Keratinocyte (primary cell): ENCODE results near the gene RACGAP1.

Experiments
- EZH2 ChIP-seq: IDR thresholded peaks from one replicate; pipeline ENCODE4 v1.6.1; 2012; ENCODE audit warnings: inconsistent platforms, mild to moderate bottlenecking, low read length, moderate library complexity
- TF ChIP-seq, protein P1 (sequence below), 3 experiments: IDR thresholded peaks in 1 of 3; conservative IDR thresholded peaks in 1 of 3; optimal IDR thresholded peaks in 1 of 3; 2 replicates in 2 of 3; 3 replicates in 1 of 3; pipeline versions ENCODE3 to v1.5.1; 2011; ENCODE audit warnings: low read length in 3 of 3, mild to moderate bottlenecking in 3 of 3, moderate library complexity in 2 of 3, control low read depth in 1 of 3, inconsistent platforms in 1 of 3; ENCODE audit not compliant: insufficient read depth in 2 of 3; ENCODE audit errors: extremely low read depth in 1 of 3

DNA sequence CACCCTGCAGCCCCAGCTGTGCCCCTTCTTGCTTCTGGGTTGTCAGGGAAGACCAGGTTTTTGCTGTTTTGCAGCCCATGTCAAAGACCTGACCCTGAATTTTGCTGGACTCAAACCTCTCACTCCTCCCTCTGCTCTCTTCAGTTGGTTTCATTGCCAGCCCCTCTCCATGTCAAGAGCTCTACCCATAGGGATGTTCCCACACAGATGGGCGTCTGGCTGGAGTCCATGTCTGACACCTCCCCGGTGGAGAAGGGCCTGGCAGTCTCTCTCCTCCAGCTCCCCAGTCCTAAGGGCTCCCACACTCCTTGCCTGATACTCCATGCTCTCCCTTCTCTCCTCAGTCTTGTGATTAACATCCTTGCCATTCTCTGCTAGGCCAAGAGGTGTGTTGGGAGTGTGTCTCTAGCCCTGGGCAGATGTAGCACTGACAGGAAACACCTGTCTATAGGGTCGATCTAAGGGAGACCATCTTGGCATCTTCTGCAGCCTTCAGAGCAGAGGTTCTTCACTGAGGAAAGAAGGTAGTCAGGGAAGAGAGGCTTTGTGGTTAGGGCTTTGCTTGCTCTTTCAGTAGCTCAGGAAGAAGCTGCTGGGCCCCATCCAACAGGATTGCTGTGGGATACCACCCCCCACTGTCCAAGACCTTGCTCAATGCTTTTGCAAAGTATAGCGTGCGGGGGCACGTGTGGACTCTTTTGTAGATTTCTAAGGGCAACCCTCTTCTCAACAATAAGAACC lies 36.8 kb upstream of the RACGAP1 start:
- TF ChIP-seq, protein P1, sequence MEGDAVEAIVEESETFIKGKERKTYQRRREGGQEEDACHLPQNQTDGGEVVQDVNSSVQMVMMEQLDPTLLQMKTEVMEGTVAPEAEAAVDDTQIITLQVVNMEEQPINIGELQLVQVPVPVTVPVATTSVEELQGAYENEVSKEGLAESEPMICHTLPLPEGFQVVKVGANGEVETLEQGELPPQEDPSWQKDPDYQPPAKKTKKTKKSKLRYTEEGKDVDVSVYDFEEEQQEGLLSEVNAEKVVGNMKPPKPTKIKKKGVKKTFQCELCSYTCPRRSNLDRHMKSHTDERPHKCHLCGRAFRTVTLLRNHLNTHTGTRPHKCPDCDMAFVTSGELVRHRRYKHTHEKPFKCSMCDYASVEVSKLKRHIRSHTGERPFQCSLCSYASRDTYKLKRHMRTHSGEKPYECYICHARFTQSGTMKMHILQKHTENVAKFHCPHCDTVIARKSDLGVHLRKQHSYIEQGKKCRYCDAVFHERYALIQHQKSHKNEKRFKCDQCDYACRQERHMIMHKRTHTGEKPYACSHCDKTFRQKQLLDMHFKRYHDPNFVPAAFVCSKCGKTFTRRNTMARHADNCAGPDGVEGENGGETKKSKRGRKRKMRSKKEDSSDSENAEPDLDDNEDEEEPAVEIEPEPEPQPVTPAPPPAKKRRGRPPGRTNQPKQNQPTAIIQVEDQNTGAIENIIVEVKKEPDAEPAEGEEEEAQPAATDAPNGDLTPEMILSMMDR (optimal IDR thresholded peaks at IDR 0.05 in 1 of 3, IDR thresholded peaks at IDR 0.05 in 1 of 3, conservative IDR thresholded peaks at IDR 0.05 in 1 of 3; ENCODE audit: extremely low read depth in 1 of 3, insufficient read depth in 2 of 3, low read length in 3 of 3), result no peak
- TF ChIP-seq EZH2, result no peak
